OCI-LY1 (cell line): ENCODE results near the gene LIMA1.

ENCODE experiments used
- CTCF ChIP-seq: fragments of 200-600 bp; sonication (generic), shearing (Covaris generic); IDR thresholded peaks from 2 replicates; pipeline ENCODE4 v1.5.1; 2017; ENCODE audit warnings: mild to moderate bottlenecking, antibody characterized with exemption, low read length, moderate library complexity, mixed read lengths
- EZH2 ChIP-seq: fragments of 200-600 bp; sonication (generic), shearing (Covaris generic); IDR thresholded peaks from 2 replicates; pipeline ENCODE4 v1.8.0; 2017; ENCODE audit warnings: borderline replicate concordance, mixed run types, mild to moderate bottlenecking, antibody characterized with exemption, low read length, moderate library complexity, mixed read lengths

DNA sequence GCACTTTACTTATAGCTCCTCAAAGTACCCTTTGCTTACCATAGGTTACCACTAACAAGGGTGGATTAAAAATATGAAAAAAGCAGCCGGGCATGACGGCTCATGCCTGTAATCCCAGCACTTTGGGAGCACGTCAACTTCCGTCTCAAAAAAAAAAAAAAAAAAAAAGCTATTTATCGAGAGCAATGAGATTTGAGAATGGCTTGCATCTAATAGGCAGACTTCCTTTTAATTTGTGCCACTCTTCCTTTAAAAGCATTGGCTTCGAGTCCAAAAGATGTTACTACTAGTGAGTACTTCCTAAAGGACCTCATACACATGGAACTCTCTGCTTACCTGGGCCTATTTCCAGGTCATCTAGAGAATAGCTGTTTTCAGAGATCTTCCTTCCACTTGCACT, 77.7 kb downstream of the LIMA1 start:
- TF ChIP-seq CTCF (no peak), EZH2 (no peak)
